SK-N-SH treated with all-trans-retinoic acid at 6 μM for 48 hours (cell line): ENCODE data around the gene C9.
A peak's percentile ranks its signal among the peaks of the same experiment; 100 is the strongest.

Experiments used
- ATAC-seq: fragments of 200-7000 bp; cut with Tn5 transposase; 3 replicates; pipeline ENCODE4 v1.9.1; 2020; ENCODE audit warnings: mild to moderate bottlenecking, moderate library complexity
- ARNTL ChIP-seq: fragments of 450-650 bp; formaldehyde crosslinking; IDR thresholded peaks from 2 replicates; pipeline ENCODE4 v1.5.0; 2020; ENCODE audit warnings: low read depth, mild to moderate bottlenecking, moderate library complexity, borderline replicate concordance
- CREB5 ChIP-seq: fragments of 250-450 bp; sonication (Bioruptor Pico); IDR thresholded peaks from 2 replicates; pipeline ENCODE4 v1.5.1; 2020; ENCODE audit warnings: low read depth, mild to moderate bottlenecking, moderate library complexity
- CSDC2 ChIP-seq: fragments of 250-450 bp; sonication (Bioruptor Pico); IDR thresholded peaks from 2 replicates; pipeline ENCODE4 v1.5.0; 2020; ENCODE audit warnings: mild to moderate bottlenecking, moderate library complexity
- GLIS3 ChIP-seq: fragments of 250-450 bp; sonication (Bioruptor Pico); IDR thresholded peaks from 2 replicates; pipeline ENCODE4 v1.5.0; 2020; ENCODE audit warnings: mild to moderate bottlenecking, moderate library complexity
- ISL1 ChIP-seq: fragments of 250-450 bp; sonication (Bioruptor Pico); IDR thresholded peaks from 2 replicates; pipeline ENCODE4 v2.1.2; 2022; ENCODE audit warnings: mild to moderate bottlenecking, moderate library complexity
- OSR1 ChIP-seq: fragments of 250-450 bp; sonication (Bioruptor Pico); IDR thresholded peaks from 2 replicates; pipeline ENCODE4 v1.8.0; 2022; ENCODE audit warnings: moderate library complexity, mild to moderate bottlenecking, inconsistent platforms
- PATZ1 ChIP-seq: fragments of 250-450 bp; sonication (Bioruptor Pico); IDR thresholded peaks from 2 replicates; pipeline ENCODE4 v1.8.0; 2020; ENCODE audit warnings: mild to moderate bottlenecking, moderate library complexity, borderline replicate concordance
- POU6F1 ChIP-seq: fragments of 250-450 bp; sonication (Bioruptor Pico); IDR thresholded peaks from 2 replicates; pipeline ENCODE4 v1.8.0; 2021; ENCODE audit warnings: low read depth, mild to moderate bottlenecking, moderate library complexity, borderline replicate concordance
- RARB ChIP-seq: fragments of 250-450 bp; sonication (Bioruptor Pico); IDR thresholded peaks from 2 replicates; pipeline ENCODE4 v1.8.0; 2021; ENCODE audit warnings: mild to moderate bottlenecking, moderate library complexity
- SNAI2 ChIP-seq: fragments of 250-450 bp; sonication (Bioruptor Pico); IDR thresholded peaks from 2 replicates; pipeline ENCODE4 v1.5.0; 2020; ENCODE audit warnings: mild to moderate bottlenecking, moderate library complexity
- TCF4 ChIP-seq: fragments of 250-450 bp; sonication (Bioruptor Pico); IDR thresholded peaks from 2 replicates; pipeline ENCODE4 v1.8.0; 2021; ENCODE audit warnings: mild to moderate bottlenecking, moderate library complexity, borderline replicate concordance
- TOX ChIP-seq: fragments of 250-450 bp; sonication (Bioruptor Pico); IDR thresholded peaks from 2 replicates; pipeline ENCODE4 v1.8.0; 2021; ENCODE audit warnings: mild to moderate bottlenecking, moderate library complexity, borderline replicate concordance
- TSHZ2 ChIP-seq: fragments of 250-450 bp; sonication (Bioruptor Pico); IDR thresholded peaks from 2 replicates; pipeline ENCODE4 v1.5.0; 2020; ENCODE audit warnings: mild to moderate bottlenecking, moderate library complexity
- ZC3H10 ChIP-seq: fragments of 250-450 bp; sonication (Bioruptor Pico); IDR thresholded peaks from 2 replicates; pipeline ENCODE4 v1.5.1; 2021; ENCODE audit warnings: mild to moderate bottlenecking, moderate library complexity
- ZFP3 ChIP-seq: fragments of 250-450 bp; sonication (Bioruptor Pico); IDR thresholded peaks from 2 replicates; pipeline ENCODE4 v1.5.0; 2020; ENCODE audit warnings: mild to moderate bottlenecking, moderate library complexity
- ZFP30 ChIP-seq: fragments of 450-650 bp; formaldehyde crosslinking; IDR thresholded peaks from 2 replicates; pipeline ENCODE4 v1.5.0; 2022; ENCODE audit warnings: mild to moderate bottlenecking, moderate library complexity
- ZNF565 ChIP-seq: fragments of 450-650 bp; formaldehyde crosslinking; conservative IDR thresholded peaks from 2 replicates; pipeline ENCODE4 v1.5.0; 2020; ENCODE audit warnings: low read depth, mild to moderate bottlenecking, moderate library complexity
- ZNF70 ChIP-seq: fragments of 450-650 bp; formaldehyde crosslinking; IDR thresholded peaks from 2 replicates; pipeline ENCODE4 v1.5.0; 2020; ENCODE audit warnings: mild to moderate bottlenecking, moderate library complexity
- ZNF8 ChIP-seq: fragments of 450-650 bp; formaldehyde crosslinking; IDR thresholded peaks from 2 replicates; pipeline ENCODE4 v1.5.0; 2020; ENCODE audit warnings: mild to moderate bottlenecking, moderate library complexity

Gene C9

GRCh38 chr5:39294736-39295135 lies 69.6 kb downstream of the C9 start (continued):
- TF ChIP-seq CREB5 (CRISPR knock-in tag) (no peak), ZNF8 (CRISPR knock-in tag) (no peak), ISL1 (CRISPR knock-in tag) (no peak)

GRCh38 chr5:39284552-39284951 lies 79.7 kb downstream of the C9 start:
- ATAC-seq: no peak
- TF ChIP-seq TOX: no peak
- no peak for TF ChIP-seq POU6F1 (CRISPR knock-in tag)
- TF ChIP-seq TCF4: no peak
- no peak for TF ChIP-seq RARB
- TF ChIP-seq ISL1 (CRISPR knock-in tag): no peak
- no peak for TF ChIP-seq ZFP3 (CRISPR knock-in tag)
- no peak for TF ChIP-seq ZNF565
- TF ChIP-seq PATZ1: no peak
- no peak for TF ChIP-seq CREB5 (CRISPR knock-in tag)
- TF ChIP-seq ZC3H10 (CRISPR knock-in tag): no peak
- TF ChIP-seq OSR1 (CRISPR knock-in tag): no peak
- TF ChIP-seq ZNF70: no peak

GRCh38 chr5:39283231-39283818 lies 81.0 kb downstream of the C9 start:
- TF ChIP-seq GLIS3 (CRISPR knock-in tag) (no peak), TOX (no peak), ZNF565 (no peak), TSHZ2 (CRISPR knock-in tag) (no peak), ZFP30 (CRISPR knock-in tag) (no peak), ZNF70 (no peak), ZC3H10 (CRISPR knock-in tag) (no peak), CSDC2 (CRISPR knock-in tag) (no peak), RARB (no peak), ISL1 (CRISPR knock-in tag) (no peak), ZNF8 (CRISPR knock-in tag) (no peak), ARNTL (CRISPR knock-in tag) (no peak), TCF4 (no peak), CREB5 (CRISPR knock-in tag) (no peak), POU6F1 (CRISPR knock-in tag) (no peak), SNAI2 (CRISPR knock-in tag) (no peak)

More at GRCh38 chr5:39283231-39283818, 81.0 kb downstream of the C9 start:
- peak; percentile 81 for ATAC-seq
